ENCODE data around the gene TMCC2.

The TMCC2 gene

DNA sequence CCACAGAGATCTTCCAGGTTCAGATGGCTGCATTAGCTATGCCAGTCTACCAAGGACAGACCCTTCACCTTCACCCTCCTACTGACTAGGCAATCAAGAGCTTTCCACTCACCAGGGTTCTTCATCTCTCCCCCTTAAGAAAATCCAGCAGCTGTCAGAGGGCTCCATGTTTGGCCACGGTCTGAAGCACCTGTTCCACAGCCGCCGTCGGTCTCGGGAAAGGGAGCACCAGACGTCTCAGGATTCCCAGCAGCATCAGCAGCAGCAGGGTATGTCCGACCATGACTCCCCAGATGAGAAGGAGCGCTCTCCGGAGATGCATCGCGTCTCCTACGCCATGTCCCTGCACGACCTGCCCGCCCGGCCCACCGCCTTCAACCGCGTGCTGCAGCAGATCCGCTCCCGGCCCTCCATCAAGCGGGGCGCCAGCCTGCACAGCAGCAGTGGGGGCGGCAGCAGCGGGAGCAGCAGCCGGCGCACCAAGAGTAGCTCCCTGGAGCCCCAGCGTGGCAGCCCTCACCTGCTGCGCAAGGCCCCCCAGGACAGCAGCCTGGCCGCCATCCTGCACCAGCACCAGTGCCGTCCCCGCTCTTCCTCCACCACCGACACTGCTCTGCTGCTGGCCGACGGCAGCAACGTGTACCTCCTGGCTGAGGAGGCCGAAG, 13.8 kb downstream of the TMCC2 start:
- no peak for DNase-seq

DNA sequence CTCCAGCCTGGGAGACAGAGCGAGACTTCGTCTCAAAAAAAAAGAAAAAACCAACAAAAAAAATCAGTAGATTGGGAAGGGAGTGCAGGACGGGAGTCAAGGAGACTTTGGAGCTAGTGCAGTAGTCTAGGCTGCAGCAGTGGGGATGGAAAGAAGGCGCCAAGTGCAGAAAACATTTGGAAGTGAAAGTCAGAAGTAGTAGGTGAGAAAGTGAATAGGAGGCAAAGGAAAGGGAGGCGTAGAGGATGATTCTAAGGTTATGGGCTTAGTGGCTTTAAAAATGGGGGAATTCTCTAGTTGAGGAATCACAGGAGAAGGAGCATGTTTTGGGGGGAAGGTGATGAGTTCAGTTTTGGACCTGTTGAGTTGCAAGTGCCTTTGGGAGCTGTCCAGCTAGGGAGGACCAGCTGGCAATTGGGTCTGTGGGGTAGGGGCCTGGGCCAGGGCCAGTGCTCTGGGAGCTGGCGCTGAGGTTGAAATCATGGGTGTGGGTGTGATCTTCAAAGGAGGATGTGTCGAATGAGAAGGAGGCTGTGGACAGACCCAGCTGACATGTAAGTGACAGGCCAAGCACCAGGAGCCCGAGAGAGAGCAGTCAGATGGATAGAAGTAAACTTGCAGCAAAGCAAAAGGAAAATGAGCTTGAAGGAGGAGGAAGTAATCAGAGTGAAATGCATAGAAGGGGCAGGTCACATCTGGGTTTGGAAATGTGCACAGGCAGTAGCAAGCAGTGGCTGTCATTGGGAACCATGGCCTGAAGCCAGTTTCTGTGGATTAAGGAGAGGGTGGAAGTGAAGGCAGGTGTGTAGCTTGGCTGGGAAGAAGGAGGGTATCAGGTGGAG, 15.8 kb downstream of the TMCC2 start:
- DNase-seq = no peak

DNA sequence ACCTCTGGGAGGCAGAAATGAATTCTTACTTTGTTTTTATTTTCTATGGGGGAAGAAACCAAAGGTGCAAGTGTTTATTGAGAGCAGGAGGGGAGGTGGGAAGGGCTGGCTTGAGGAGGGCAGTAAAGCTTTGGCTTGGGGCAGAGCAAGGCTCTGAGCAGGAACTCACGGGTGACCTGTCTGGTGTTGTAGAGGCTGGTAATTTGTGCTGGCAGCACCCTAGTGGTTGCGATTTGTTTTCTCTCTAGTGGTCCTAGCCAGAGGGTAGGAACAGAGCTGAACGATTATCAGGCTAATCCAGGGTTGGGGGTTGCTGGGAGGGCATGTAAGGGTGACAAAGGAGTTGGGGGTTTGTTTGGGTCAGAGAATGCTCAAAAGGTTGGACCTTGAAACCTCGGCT, 16.6 kb downstream of the TMCC2 start:
- DNase-seq = no peak

DNA sequence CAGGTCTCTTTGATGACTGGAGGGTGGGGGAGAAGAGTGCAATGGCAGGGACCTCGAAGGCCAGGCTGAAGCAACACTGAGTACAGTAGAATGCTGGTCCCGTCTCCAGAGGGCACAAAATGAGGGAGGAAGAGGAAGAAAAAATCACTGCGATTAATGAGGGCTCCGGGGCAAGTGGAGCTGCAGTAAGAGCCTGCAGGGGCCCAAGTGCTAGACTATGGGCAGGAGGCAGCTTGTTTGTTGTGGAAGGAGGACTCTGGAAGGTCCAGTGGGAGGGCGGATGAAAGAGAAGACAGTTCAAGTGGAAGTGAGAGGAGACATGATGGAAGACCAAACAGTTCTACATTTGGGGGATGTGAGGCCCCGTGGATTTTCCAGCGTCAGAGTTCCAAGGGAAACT, 17.4 kb downstream of the TMCC2 start:
- no peak for DNase-seq

DNA sequence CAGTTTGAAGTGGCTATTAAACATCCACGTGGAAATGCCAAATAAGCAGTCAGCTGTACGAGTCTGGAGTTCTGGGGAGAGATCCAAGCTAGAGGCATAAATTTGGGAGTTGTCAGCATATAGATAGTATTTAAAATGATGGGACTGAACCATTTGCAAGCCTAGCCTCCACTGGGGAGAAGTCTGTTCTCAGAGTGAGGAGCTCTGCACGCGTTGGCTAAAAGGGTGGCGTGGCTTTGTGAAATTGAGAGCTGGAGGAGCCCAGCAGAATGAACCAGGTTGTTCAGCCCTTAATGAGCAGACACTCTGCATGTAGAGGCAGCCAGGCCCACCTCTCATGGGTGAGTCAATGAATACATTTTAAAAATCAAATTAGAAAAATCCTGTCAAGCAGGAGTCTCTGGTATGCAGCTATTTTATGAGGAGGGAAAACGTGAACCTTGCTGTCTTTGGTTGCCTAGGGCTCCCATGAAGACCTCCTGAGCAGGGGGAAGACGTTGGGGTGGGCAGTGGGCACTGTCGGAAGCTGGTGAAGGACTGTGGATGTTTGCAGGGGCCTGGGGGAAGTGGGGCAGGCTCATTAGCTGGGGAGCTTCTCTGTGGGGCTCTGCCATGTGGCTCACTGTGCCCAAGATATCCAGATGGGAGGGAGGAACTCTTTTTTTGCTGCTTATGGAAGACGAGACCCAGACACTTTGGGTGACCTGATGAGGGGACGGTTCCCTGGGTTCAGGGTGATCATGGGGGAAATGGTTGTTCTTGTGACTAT, 18.8 kb downstream of the TMCC2 start:
- no peak for DNase-seq

DNA sequence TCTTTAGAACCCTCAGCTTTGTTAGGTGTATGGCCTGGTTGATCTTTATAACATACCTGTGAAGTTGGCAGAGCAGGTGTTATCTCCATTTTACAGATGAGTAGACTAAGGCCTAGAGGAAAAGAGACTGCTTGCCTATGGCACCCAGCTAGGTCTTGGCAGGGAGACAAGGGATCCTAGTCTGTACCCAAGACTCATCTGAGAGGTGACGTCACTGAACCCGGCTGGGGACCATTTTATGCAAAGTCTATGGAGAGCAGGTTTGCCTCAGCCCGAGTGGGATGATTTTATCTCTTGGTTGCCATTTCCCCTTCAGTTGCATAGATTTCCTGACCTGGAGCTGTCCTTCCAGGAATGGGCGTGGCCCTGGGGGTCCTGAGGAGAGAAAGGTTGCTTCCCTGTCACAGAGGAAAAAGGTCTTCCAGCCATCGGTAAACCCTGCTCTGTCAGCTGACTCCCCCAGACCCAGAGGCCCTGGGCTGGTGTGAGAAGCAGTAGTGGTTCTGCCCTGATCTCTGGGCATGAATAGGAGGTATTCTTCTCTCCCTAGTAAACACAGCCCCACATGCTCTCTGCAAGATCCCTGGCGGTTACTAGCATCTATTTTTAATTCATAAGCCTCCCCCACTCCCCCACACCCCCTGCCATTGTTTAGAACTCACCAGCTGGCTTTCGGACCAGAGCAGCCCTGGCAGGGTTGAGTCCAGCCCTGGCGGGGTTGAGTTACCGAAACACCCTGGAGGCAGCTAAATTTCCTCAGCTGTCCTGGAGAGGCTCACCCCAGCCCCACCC, 19.6 kb downstream of the TMCC2 start:
- DNase-seq = no peak

DNA sequence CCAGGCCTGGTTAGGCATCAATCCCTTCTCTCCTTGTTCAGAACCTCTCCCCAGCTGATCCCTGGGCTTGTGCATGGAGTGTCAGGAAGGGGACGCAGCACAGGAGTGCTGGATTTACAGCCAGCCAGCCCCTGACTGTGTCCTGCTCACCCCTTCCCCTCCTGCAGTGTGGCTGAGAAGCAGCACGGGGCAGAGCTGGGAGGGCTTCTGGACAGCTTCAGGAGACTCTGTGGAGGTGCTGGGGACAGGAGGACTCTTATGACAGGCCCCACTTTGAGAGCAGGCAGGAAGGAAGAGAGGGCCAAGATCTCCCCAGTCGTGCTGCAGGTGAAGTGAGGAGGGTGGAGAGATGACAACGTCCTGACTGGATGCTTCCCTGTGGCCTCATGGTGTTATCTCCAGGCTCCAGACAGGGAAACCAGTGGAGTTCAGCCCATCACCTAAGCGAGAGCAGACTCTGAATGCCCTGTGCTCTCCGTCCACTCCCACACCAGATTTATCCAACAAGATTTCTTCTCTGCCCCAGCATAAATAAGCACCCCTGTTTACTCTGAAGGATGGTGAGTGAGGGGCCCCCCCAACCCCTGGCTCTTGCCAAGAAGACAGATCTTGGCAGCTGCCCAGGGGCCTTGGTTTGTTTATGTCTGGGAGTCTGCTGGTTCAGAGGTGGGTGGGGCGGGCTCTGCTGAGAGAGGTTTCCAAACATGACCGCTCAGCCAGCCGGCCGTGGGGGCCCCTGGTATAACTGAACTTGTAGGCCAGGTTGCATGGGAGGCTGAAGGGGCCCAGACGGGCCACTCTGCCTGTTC, 21.3 kb downstream of the TMCC2 start:
- DNase-seq = no peak

DNA sequence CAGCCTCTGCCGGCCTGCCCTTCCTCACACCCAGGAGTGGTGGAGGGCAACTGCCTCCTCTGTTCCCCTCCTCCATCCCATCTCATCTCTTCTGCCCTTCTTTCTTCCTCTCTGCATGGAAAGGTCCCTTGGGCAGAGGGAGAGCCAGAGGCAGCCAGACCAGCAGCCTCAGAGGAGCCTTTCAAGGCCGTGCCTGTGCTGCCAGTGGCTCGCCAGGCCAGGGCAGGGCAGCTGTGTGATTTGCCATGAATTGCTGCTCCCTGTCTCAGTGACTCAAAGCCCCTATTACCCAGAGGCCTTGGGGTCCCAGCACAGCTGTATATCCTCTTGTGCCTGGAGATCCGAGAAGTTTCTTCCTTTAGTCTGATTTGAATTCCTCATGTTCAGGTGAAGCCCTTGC, 21.9 kb downstream of the TMCC2 start:
- no peak for DNase-seq

DNA sequence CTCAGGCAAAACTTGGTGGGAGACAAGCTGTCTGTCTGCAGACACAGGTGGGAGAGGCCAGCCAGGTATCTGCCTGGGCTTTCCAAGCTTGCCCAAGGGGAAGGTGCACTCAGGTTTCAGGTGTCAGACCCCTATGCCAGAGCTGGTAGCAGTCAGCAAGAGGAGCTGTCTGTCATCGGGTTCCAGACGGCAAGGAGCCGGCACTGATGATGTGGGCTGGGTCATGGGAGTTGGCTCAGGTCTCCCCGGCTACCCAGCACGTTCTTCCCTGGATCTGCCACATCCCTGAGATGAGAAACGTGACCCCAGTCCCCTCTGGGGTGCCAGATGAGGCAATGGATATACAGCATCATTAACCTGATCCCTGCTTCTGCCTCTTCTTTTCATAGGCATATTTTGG, 23.0 kb downstream of the TMCC2 start:
- no peak for DNase-seq

DNA sequence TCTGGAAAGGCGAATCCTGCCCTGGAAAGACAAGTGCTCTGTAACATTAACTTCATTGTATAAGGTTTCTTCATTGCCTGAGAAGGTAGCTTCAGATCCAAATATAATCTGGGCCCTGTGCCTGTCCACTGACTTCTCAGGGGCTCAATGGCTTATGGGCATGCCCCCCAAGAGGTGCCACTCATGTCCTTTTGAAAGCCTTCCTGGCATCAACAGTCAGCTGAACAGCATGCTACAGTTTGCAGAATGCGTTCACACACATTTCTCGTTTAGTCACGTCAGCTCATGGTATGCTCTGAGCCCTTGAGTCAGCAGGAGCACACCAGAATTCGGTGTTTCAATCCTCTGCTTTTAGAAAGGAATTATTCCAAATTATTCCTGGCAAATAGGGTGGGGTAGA, 23.8 kb downstream of the TMCC2 start:
- DNase-seq = no peak

DNA sequence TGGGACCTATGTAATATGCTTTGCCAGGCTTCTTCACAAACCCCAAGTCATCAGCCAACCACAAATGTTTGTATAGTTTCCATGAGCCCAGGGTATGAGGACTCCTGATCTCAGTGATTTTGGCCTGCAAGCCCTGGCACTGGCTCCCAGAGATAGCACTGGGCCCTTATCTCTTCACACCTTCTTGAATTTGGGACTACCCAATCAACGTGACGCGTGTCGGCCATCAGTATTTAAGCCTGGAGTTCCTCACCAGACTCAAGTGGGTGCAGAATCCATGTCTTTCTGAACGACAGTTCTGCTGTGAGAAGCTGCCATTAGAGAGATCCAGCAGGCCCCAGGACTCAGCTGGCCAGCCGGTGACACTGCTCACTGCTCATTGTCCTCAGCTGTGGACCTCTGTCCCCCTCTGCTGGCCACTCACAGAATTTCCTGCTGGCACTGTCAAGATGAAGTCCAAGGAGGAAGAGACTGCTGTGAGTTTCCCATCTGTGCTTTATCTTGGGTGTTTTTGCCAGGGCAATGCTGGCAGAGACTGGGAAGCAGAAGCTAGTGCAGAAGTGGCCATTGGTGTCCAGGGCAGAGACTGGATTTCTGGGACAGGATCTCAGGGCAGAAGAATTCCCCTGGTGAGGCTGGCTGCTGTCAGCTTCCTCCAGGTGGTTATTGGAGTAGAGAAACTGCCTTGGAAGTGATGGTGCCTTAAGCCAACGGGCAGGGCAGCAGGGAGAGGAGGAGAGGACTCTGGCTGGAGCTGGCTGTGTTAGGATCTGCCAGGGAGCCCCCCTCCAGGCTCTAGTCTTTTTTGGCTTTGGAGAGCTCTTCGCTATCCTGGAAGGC, 28.4 kb downstream of the TMCC2 start:
- peak; percentile 13 for DNase-seq

DNA sequence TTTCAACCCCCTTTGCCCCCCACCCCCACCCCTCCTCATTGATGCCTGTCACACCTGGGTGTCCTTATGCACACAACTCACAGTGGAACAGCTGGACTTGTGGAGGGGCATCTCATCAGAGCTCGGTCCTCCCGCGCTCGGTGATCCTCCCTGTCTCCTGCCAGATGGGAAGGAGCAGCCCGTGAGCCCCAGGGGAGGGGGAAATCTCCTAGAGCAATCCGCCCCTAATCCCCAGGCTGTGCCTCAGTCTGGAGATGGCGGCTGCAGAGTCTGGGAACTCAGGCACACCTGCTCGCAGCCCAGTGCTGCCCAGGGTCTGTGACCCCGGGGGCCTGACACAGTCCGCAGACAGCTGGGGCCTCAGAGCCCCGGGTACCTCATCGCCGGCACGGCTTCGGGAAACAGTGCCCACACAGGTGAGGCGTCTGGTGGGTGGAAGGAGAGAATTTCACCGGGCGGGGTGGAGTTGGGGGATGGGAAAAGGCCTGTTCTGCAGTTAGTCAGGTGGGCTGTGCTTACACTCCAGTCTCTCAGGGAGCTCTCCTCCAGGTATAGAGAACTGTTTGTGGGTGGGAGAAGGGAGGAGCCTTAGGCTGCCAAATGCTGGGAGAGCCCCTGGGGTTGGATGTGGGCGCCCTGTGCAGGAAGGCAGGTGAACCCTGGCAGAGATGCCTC, 29.3 kb downstream of the TMCC2 start:
- DNase-seq = no peak

DNA sequence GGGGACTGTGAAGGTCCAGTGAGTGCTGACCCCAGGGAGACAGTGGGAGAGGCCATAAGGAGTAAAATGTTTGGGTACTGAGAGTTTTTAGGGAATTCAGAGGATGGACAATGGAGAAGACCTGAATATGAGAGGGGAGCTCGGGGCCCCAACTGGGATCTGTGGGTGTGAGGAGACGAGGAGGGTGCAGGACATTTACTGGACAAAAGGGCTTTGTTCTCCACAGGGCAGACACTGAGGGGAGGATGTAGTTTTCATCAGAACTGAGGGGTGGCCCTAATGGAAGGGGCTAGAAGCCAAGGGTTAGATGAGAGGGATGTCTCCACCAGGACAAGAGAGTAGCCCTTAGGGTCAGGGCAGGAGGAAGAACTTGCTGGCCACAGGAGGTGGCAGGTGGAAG, 30.0 kb downstream of the TMCC2 start:
- no peak for DNase-seq

DNA sequence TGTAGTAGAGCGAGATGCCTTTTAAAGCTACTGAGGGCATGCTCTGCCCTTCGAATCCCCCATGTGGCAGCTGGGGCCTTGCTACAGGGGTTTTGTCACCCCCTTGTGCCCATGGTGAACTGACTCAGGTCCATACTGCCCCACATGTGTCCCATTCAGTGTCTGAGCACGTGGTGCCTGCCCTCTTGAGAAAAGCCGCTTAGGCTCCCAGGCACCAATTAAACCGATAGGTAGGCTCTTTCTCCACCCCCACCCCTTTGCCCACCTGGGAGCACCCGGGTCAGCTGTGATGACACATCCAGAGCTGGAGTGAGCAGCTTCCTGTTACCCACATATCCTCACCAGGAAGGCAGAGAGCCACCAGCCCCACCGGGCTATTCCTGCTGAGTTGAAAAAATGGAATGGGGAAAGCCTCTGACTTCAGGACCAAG, 30.5 kb downstream of the TMCC2 start:
- DNase-seq = no peak

DNA sequence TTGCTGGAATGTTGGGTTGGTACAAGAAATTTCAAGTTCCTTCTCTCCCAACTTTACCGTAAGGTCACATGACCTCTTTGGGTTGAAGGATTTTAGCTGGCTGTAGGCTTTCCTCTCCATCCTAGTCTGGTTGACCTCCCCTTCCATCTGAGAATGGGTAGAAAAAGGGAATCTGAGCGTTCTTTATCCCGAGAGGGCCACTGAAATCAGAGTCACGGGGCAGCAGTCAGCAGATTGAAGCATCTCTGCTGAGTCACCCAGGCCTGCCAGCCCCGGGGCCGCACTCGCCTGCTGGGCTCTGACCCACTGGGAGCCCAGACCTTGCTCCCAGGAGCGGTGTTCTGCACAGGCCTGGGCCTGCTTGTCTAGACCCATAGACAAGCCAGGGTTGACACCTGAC, 31.0 kb downstream of the TMCC2 start:
- no peak for DNase-seq

DNA sequence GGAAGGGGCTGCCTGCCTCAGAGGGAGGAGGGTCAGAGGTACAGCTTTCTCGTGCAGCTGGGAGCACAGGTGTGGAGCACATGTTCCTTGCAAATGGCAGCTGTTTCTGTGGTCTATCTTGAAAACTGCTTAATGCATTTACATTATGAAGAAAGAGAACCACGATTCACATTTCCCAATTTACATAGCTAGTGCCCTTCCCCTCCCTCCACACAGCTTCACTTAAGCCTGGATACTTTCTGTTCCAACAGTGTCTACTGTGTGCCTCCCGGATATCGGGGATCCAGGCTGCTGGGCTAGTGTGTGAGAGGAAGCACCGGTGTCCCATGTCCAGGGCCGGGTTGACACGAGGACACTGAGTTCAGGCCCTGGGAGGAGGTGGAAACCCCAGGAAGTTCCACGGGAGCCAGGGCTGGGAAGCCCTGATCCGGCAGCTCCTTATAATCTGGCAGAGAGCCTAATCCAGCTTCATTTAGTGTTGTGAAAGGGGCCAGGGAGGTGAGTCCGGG, 31.6 kb downstream of the TMCC2 start:
- DNase-seq = no peak

DNA sequence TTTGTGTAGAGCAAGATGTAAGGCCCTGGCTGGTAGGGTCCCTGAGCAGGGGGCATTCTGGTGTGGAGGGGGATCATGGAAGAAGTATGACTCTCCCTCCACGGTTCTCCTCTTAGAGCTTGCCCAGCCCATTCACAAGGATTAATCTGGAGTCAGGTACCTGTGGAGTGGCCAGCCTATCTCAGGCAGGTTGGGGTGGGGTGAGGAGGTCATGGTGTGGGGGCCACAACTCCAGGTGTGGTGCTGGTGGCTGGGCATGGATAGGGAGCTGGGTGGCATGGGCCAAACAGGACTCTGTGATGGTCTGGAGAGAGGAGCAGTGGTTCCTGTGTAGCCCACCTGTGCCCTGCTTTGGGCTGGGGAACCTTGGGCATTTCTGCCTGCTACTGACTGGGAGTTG, 32.3 kb downstream of the TMCC2 start:
- no peak for DNase-seq

DNA sequence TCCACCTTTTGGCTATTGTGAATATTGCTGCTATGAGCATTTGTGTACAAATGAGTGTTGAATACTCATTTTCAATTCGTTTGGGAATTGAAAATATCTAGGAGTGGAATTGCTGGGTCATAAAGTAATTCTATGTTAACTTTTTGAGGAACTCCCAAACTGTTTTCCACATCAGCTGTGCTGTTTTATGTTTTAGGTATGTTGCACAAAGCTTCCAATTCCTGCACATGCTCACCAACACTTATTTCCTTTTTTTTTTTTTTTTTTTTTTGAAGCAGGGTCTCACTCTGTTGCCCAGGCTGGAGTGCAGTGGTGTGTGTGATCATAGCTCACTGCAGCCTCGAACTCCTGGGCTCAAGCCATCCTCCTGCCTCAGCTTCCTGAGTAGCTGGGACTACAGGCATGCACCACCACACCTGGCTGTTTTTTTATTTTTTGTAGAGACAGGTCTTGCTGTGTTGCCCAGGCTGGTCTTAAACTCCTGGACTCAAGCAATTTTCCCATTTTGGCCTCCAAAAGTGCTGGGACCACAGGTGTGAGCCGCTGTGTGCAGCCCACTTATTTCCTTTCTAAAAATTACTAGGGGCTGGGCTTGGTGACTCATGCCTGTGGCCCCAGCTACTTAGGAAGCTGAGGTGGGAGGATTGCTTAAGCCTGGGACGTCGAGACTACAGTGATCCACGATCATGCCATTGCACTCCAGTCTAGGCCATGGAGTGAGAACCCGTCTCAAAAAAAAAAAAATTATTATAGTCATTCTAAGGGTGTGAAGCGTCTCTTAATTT, 33.4 kb downstream of the TMCC2 start:
- DNase-seq = no peak

DNA sequence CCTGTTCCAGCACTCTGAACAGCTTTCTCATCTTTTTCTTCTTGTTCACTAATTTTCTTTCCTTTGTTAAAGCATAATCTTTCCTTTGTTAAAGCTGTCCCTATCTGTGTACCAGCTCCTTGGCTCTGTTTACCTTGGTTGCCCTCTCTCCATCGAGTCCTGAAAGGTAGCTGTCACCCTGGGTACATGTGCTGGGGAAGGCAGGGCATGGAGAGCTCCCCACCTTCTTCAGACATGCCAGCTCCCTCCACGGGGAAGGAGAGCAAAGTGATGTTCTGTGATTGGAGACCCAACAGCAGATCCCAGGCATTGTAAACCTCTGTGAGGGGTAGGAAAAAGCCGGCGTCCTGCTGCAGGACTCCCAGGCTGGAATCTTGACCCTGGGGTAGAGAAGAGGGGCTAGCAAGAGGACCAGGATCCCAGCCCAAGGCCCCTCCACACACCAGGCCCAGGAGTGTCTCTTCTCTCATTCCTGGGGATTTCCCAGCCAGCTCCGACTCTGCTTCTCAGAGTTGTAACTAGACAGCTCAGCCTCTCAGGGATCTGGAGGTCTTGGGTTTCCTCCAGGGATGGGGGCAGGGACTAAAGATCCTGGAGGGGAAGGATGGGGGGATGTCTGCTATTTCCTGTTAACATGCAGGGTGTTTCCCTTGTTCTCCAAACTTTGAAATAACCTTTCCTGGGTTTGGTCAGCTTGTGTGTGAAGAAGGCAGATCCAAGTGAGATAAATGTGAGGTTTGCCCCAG, 34.4 kb downstream of the TMCC2 start:
- no peak for DNase-seq

All from NCI-H1417 treated with DMSO at 0.1 percent for 48 hours (cell line).